ENCODE measurements around the gene NDUFB10.

- TF ChIP-seq, protein P1, sequence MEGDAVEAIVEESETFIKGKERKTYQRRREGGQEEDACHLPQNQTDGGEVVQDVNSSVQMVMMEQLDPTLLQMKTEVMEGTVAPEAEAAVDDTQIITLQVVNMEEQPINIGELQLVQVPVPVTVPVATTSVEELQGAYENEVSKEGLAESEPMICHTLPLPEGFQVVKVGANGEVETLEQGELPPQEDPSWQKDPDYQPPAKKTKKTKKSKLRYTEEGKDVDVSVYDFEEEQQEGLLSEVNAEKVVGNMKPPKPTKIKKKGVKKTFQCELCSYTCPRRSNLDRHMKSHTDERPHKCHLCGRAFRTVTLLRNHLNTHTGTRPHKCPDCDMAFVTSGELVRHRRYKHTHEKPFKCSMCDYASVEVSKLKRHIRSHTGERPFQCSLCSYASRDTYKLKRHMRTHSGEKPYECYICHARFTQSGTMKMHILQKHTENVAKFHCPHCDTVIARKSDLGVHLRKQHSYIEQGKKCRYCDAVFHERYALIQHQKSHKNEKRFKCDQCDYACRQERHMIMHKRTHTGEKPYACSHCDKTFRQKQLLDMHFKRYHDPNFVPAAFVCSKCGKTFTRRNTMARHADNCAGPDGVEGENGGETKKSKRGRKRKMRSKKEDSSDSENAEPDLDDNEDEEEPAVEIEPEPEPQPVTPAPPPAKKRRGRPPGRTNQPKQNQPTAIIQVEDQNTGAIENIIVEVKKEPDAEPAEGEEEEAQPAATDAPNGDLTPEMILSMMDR (IDR thresholded peaks at IDR 0.05): no peak
- TF ChIP-seq POLR2A (IDR thresholded peaks at IDR 0.05): no peak
Observed at GRCh38 chr16:1978476-1979120, 19.3 kb downstream of the NDUFB10 start.
